Stimulated activated CD8-positive, alpha-beta memory T cell treated with anti-CD3 and anti-CD28 coated beads, Interleukin-2, amount 100 ng/mL, for 1 hour (primary cell): ENCODE results near the gene VASH1.

Source experiments
- DNase-seq, 2 donors: peaks; one replicate each; pipeline ENCODE4 v3.0.0-alpha.2; 2020; ENCODE audit warnings: low read depth in 2 of 2

Gene VASH1

DNA sequence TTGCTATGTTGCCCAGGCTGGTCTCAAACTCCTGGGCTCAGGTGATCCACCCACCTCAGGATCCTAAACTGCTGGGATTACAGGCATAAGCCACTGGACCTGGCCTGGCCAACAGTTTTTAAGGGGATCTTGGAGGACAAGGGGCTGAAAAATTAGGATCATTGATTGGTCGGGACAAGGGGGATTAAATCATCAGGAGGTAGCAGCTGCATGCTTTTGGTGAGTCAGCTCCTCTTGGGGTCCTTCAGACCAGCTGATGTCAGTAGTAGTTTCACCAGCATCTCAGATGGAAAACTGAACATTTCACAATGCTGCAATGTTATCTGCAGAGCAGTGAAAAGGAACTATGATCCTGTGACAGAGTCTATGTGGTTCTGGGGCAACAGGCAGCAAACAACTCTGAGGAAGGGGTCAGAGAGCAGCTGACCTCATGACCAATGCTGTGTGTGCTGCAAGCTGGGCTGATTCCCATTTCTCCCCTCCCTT is 71.3 kb downstream of the VASH1 start:
- no peak for DNase-seq
